SK-N-MC (cell line): ENCODE results near the gene B4GALT7.

ENCODE experiments used
- EZH2 ChIP-seq: fragments of 200-600 bp; sonication (generic); IDR thresholded peaks from one replicate; pipeline ENCODE4 v1.6.1; 2017; ENCODE audit warnings: antibody characterized with exemption
- POLR2AphosphoS5 ChIP-seq: IDR thresholded peaks from 2 replicates; pipeline ENCODE4 v1.6.1; 2012; ENCODE audit warnings: mild to moderate bottlenecking, low read depth, low read length, borderline replicate concordance

DNA sequence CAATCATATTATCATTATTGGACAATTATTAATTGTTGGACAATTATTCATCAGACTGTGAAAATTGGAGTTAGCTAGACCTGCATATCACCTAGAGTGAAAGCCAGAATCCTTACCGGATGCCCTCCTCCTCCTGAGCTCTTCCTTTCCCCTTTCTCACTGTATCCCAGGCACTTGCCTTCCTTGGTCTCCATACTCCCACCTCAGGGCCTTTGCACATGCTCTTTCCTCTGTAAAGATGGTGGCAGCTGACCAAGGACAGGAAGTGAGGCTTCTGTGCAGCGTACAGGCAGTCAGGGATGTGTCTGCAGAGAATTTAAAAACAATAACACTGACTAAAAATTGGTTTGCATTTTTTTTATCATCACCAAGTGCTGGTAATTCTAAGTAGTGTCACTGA is 30.0 kb upstream of the B4GALT7 start:
- TF ChIP-seq POLR2AphosphoS5 (no peak), EZH2 (no peak)
